Suprapubic skin (tissue), 4 donors: Measurements from ENCODE around the gene CMSS1. TPM values are rescaled to one million over a fixed set of nuclear protein-coding genes. Genes with fewer than 3 reads are reported as not detected.
A peak's percentile ranks its signal among the peaks of the same experiment; 100 is the strongest.
"Not testable (repeated sequence)": the region's sequence is repeated elsewhere in the genome, so short reads cannot be mapped to it uniquely, and the experiment has no call there.

Source experiments
- DNase-seq, 2 donors: peaks; one replicate each; pipeline ENCODE4 v3.0.0-alpha.2; 2019; ENCODE audit warnings: low spot score in 2 of 2
- H3K27ac ChIP-seq: fragments of 200-600 bp; sonication (generic); one replicate; pipeline ENCODE4 v1.5.1; 2019
- H3K27me3 ChIP-seq: fragments of 200-600 bp; sonication (generic); one replicate; pipeline ENCODE4 v1.5.1; 2019
- H3K36me3 ChIP-seq: fragments of 200-600 bp; sonication (generic); one replicate; pipeline ENCODE4 v1.5.1; 2019
- H3K4me1 ChIP-seq: fragments of 200-600 bp; sonication (generic); one replicate; pipeline ENCODE4 v1.5.1; 2019
- H3K4me3 ChIP-seq: fragments of 200-600 bp; sonication (generic); one replicate; pipeline ENCODE4 v1.5.1; 2019; ENCODE audit warnings: mild to moderate bottlenecking
- H3K9me3 ChIP-seq: fragments of 200-600 bp; sonication (generic); one replicate; pipeline ENCODE4 v1.5.1; 2019
- EP300 ChIP-seq: sonication (generic); formaldehyde crosslinking; IDR thresholded peaks from one replicate; pipeline ENCODE4 v1.6.1; 2017; ENCODE audit warnings: antibody characterized with exemption
- POLR2A ChIP-seq, 2 donors: fragments of 450-650 bp; IDR thresholded peaks; one replicate each; pipeline ENCODE4 v1.6.1; 2017; ENCODE audit warnings: antibody characterized with exemption in 2 of 2, mild to moderate bottlenecking in 2 of 2, moderate library complexity in 2 of 2
- POLR2AphosphoS5 ChIP-seq, 3 donors: sonication (generic); formaldehyde crosslinking; IDR thresholded peaks; one replicate each; pipeline ENCODE4 v1.6.1; 2017; ENCODE audit warnings: antibody characterized with exemption in 3 of 3
- WGBS: methylation state at CpG from one replicate; pipeline ENCODE4 v1.1.5; 2018; 5-methylcytosine and 5-hydroxymethylcytosine counted together
- total RNA-seq, 4 donors: library from RNA; depleted of rRNA; stranded (reverse); fragments of >200 nt; gene quantifications; one replicate each; pipeline ENCODE4 v1.1.0, GENCODE V29; 2016
- TF ChIP-seq, protein P1 (sequence below), 2 donors: fragments of 200-600 bp in 1 of 2; fragments of 450-650 bp in 1 of 2; sonication (generic) in 1 of 2; IDR thresholded peaks; one replicate each; pipeline ENCODE4 v1.5.1; 2016 to 2019; ENCODE audit warnings: antibody characterized with exemption in 2 of 2, mild to moderate bottlenecking in 1 of 2, moderate library complexity in 1 of 2

Gene CMSS1
- total RNA-seq, 4 donors from 2014 or later, result 13.2 to 17.1 (median 13.5) TPM

GRCh38 chr3:100087198-100087597 is 269.5 kb downstream of the CMSS1 start:
- DNase-seq, result no peak
- no peak overlapping the region for H3K4me3 ChIP-seq
- no peak overlapping the region for H3K27ac ChIP-seq
- H3K27me3 ChIP-seq, result no peaks in the 10 kb centered on the region
- TF ChIP-seq, protein P1, sequence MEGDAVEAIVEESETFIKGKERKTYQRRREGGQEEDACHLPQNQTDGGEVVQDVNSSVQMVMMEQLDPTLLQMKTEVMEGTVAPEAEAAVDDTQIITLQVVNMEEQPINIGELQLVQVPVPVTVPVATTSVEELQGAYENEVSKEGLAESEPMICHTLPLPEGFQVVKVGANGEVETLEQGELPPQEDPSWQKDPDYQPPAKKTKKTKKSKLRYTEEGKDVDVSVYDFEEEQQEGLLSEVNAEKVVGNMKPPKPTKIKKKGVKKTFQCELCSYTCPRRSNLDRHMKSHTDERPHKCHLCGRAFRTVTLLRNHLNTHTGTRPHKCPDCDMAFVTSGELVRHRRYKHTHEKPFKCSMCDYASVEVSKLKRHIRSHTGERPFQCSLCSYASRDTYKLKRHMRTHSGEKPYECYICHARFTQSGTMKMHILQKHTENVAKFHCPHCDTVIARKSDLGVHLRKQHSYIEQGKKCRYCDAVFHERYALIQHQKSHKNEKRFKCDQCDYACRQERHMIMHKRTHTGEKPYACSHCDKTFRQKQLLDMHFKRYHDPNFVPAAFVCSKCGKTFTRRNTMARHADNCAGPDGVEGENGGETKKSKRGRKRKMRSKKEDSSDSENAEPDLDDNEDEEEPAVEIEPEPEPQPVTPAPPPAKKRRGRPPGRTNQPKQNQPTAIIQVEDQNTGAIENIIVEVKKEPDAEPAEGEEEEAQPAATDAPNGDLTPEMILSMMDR (IDR thresholded peaks at IDR 0.05), result no peak
- TF ChIP-seq POLR2AphosphoS5 (IDR thresholded peaks at IDR 0.05) (no peak), EP300 (no peak), POLR2A (IDR thresholded peaks at IDR 0.05) (no peak)
- H3K4me1 ChIP-seq, result no peaks in the 10 kb centered on the region
- no peaks in the 10 kb centered on the region for H3K36me3 ChIP-seq
- H3K9me3 ChIP-seq, result no peaks in the 10 kb centered on the region

GRCh38 chr3:100088735-100089368 is 271.2 kb downstream of the CMSS1 start:
- Histone ChIP-seq H3K27me3 (no peaks in the 10 kb centered on the region), H3K36me3 (no peaks in the 10 kb centered on the region), H3K27ac (no peak overlapping the region), H3K9me3 (no peaks in the 10 kb centered on the region), H3K4me1 (no peaks in the 10 kb centered on the region), H3K4me3 (no peak overlapping the region)
- WGBS, result 79% methylated on average over 2 of the region's 2 CpGs
- TF ChIP-seq, protein P1 (IDR thresholded peaks at IDR 0.05), result no peak
- TF ChIP-seq EP300 (no peak), POLR2A (IDR thresholded peaks at IDR 0.05) (no peak), POLR2AphosphoS5 (IDR thresholded peaks at IDR 0.05) (no peak)
- DNase-seq, result no peak

DNA sequence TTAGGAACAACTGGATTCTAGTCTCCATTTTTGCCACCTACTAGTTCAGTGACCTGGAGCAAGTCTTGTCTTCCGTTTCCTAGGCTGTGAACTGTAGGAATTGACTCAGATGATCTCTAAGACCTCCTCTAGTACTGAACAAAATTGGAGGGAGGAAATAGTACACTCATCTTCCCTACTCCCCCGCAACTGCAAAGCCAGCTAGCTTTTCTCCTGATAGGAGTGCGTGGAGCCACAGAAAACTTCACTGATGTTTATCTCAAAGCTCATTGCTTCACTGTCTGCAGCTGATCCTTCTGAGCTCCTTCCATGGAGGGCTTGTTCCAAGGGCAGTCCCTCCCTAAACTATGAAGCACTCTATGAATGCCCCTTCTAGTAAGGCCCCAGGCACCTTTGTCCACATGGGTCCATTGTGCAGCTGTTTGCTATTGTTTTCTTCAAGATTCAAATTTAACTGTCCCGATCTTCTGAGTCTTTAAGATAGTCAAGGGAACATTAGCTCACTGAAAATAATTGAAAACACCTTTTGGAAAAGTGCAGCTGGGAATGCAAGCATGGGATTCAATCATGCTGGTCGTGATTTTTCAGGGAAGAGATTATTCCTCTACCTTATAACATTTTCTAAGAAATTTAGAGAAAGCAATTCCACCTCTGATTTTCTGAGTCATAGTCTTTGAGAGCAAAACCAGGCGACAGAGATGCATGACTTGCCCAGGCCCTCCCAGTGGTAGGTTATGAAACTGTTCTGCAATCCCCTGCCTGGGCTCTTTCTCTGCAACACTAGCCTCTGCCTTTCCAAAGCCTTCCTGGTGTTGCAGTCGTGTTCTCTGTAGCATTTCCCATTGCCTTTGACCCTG is 272.4 kb downstream of the CMSS1 start:
- WGBS, result 67% methylated on average over 7 of the region's 7 CpGs
- no peak overlapping the region for H3K4me3 ChIP-seq
- H3K27me3 ChIP-seq, result no peaks in the 10 kb centered on the region
- no peak for DNase-seq
- TF ChIP-seq, protein P1 (IDR thresholded peaks at IDR 0.05), result peak in 1 of 2 donors; percentile 46
- TF ChIP-seq POLR2AphosphoS5 (IDR thresholded peaks at IDR 0.05), result no peak
- H3K9me3 ChIP-seq, result no peaks in the 10 kb centered on the region
- no peaks in the 10 kb centered on the region for H3K36me3 ChIP-seq
- no peaks in the 10 kb centered on the region for H3K4me1 ChIP-seq
- no peak overlapping the region for H3K27ac ChIP-seq

GRCh38 chr3:100090669-100091005 is 273.0 kb downstream of the CMSS1 start:
- TF ChIP-seq, protein P1 (IDR thresholded peaks at IDR 0.05), result no peak
- TF ChIP-seq POLR2A (IDR thresholded peaks at IDR 0.05) (no peak), POLR2AphosphoS5 (IDR thresholded peaks at IDR 0.05) (no peak), EP300 (no peak)
- no peak for DNase-seq
- Histone ChIP-seq H3K27me3 (no peaks in the 10 kb centered on the region), H3K27ac (no peak overlapping the region), H3K4me3 (no peak overlapping the region), H3K4me1 (no peaks in the 10 kb centered on the region), H3K9me3 (no peaks in the 10 kb centered on the region), H3K36me3 (no peaks in the 10 kb centered on the region)

DNA sequence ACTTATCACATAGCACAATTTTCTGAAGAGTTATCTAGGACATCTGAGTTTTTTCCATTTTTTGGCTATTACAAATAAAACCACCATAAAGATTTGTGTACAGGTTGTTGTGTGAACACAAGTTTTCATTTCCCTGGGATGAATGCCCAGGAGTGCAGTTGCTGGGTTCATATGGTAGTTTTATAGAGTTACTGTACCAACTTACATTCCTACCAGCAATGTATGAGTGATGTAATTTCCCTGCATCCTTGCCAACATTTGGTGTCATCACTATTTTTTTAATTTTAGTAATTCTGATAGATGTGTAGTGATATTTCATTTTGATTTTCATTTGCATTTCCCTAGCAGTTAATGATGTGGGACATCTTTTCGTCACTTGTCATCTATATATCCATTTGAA is 276.2 kb downstream of the CMSS1 start:
- H3K36me3 ChIP-seq, result no peaks in the 10 kb centered on the region
- H3K27ac ChIP-seq, result no peak overlapping the region
- H3K4me3 ChIP-seq, result no peak overlapping the region
- H3K4me1 ChIP-seq, result peaks cover 14% of the 10 kb centered on the region
- TF ChIP-seq EP300 (no peak), POLR2AphosphoS5 (IDR thresholded peaks at IDR 0.05) (no peak), POLR2A (IDR thresholded peaks at IDR 0.05) (no peak)
- TF ChIP-seq, protein P1 (IDR thresholded peaks at IDR 0.05), result no peak
- H3K9me3 ChIP-seq, result no peaks in the 10 kb centered on the region
- no peak for DNase-seq
- WGBS, result 100% methylated on average over 1 of the region's 1 CpG
- H3K27me3 ChIP-seq, result no peaks in the 10 kb centered on the region

- not testable (repeated sequence) for DNase-seq, H3K27ac ChIP-seq, H3K36me3 ChIP-seq, H3K27me3 ChIP-seq, H3K9me3 ChIP-seq, H3K4me3 ChIP-seq
- H3K4me1 ChIP-seq, result peaks cover 16% of the 10 kb centered on the region
- WGBS, result 92% methylated on average over 1 of the region's 1 CpG
Measured at GRCh38 chr3:100096286-100096685, 278.6 kb downstream of the CMSS1 start.
